ENCODE data around the gene NEK7.

DNA sequence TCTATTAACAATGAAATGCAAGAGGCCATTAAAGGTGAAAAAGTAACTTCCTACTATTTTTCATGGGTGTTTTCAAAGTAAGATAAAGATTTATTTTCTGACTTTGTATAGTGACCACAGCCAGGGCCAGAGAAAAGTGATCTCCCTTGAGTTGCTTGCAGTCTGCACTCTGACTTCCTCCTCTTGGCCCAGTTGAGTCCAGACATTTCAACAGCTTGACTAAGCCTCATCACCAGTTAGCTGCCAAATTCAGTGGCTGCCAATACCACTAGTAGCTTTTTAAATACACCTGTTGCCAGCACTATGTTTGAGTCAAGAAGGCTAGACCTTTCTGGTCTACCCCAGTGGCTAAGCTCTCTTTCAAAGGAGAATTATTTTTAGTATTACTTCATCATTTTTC, 3.7 kb upstream of the NEK7 start:
- TF ChIP-seq, protein P1, sequence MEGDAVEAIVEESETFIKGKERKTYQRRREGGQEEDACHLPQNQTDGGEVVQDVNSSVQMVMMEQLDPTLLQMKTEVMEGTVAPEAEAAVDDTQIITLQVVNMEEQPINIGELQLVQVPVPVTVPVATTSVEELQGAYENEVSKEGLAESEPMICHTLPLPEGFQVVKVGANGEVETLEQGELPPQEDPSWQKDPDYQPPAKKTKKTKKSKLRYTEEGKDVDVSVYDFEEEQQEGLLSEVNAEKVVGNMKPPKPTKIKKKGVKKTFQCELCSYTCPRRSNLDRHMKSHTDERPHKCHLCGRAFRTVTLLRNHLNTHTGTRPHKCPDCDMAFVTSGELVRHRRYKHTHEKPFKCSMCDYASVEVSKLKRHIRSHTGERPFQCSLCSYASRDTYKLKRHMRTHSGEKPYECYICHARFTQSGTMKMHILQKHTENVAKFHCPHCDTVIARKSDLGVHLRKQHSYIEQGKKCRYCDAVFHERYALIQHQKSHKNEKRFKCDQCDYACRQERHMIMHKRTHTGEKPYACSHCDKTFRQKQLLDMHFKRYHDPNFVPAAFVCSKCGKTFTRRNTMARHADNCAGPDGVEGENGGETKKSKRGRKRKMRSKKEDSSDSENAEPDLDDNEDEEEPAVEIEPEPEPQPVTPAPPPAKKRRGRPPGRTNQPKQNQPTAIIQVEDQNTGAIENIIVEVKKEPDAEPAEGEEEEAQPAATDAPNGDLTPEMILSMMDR (IDR thresholded peaks at IDR 0.05; ENCODE audit: insufficient read depth, low read length, poor library complexity, severe bottlenecking), result no peak
- no peak for TF ChIP-seq EZH2phosphoT487 (conservative IDR thresholded peaks at IDR 0.05; ENCODE audit: low read length)
